Measurements from ENCODE around the gene RAMP3.

The RAMP3 gene

GRCh38 chr7:45193828-45194227 lies 36.2 kb downstream of the RAMP3 start:
- Histone ChIP-seq H3K27ac (no peak overlapping the region), H3K9ac (no peak overlapping the region)

GRCh38 chr7:45196374-45196773 lies 38.8 kb downstream of the RAMP3 start:
- Histone ChIP-seq H3K27ac (no peak overlapping the region), H3K27me3 (ENCODE audit: control insufficient read depth, insufficient read depth, low read length) (no peaks in the 10 kb centered on the region), H3K9ac (no peak overlapping the region), H3K4me1 (no peaks in the 10 kb centered on the region), H3K79me2 (no peaks in the 10 kb centered on the region), H3K4me2 (ENCODE audit: low read length) (no peak overlapping the region), H3K4me3 (ENCODE audit: low read depth, low read length) (no peak overlapping the region), H2AFZ (no peak overlapping the region), H3K9me3 (ENCODE audit: control insufficient read depth, low read length) (no peaks in the 10 kb centered on the region), H3K36me3 (ENCODE audit: control insufficient read depth, insufficient read depth, low read length) (no peaks in the 10 kb centered on the region)
- TF ChIP-seq, protein P1, sequence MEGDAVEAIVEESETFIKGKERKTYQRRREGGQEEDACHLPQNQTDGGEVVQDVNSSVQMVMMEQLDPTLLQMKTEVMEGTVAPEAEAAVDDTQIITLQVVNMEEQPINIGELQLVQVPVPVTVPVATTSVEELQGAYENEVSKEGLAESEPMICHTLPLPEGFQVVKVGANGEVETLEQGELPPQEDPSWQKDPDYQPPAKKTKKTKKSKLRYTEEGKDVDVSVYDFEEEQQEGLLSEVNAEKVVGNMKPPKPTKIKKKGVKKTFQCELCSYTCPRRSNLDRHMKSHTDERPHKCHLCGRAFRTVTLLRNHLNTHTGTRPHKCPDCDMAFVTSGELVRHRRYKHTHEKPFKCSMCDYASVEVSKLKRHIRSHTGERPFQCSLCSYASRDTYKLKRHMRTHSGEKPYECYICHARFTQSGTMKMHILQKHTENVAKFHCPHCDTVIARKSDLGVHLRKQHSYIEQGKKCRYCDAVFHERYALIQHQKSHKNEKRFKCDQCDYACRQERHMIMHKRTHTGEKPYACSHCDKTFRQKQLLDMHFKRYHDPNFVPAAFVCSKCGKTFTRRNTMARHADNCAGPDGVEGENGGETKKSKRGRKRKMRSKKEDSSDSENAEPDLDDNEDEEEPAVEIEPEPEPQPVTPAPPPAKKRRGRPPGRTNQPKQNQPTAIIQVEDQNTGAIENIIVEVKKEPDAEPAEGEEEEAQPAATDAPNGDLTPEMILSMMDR (IDR thresholded peaks at IDR 0.05) = no peak

More at GRCh38 chr7:45193828-45194227, 36.2 kb downstream of the RAMP3 start:
- TF ChIP-seq, protein P1 (IDR thresholded peaks at IDR 0.05) = no peak
- Histone ChIP-seq H2AFZ (no peak overlapping the region), H3K4me1 (no peaks in the 10 kb centered on the region), H3K4me2 (ENCODE audit: low read length) (no peak overlapping the region), H3K9me3 (ENCODE audit: control insufficient read depth, low read length) (no peaks in the 10 kb centered on the region), H3K4me3 (ENCODE audit: low read depth, low read length) (no peak overlapping the region), H3K79me2 (no peaks in the 10 kb centered on the region), H3K27me3 (ENCODE audit: control insufficient read depth, insufficient read depth, low read length) (no peaks in the 10 kb centered on the region), H3K36me3 (ENCODE audit: control insufficient read depth, insufficient read depth, low read length) (no peaks in the 10 kb centered on the region)

DNA sequence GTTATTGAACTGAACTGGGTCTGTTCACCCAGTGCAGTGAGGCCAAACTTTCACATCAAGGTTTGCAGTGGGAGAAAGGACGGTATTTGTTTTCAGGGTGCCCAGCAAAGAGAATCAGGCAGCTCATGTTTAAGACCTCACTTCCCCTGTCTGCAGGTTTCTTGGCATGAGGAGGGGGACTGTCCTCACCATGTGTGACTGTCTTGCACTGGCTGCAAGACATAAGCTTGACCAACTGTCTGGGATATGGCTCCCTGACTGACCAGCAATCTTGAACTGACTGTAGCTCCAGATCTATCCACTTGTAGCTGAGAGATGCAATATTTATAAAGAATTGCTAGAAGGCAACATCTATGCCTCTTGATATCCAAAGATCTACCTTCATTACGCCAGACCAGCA lies 39.9 kb downstream of the RAMP3 start:
- TF ChIP-seq, protein P1 (IDR thresholded peaks at IDR 0.05) = no peak
- H3K27ac ChIP-seq = no peak overlapping the region
- H3K4me3 ChIP-seq (ENCODE audit: low read depth, low read length) = no peak overlapping the region
- no peak overlapping the region for H2AFZ ChIP-seq
- no peak overlapping the region for H3K9ac ChIP-seq
- no peak overlapping the region for H3K4me2 ChIP-seq (ENCODE audit: low read length)
- H3K27me3 ChIP-seq (ENCODE audit: control insufficient read depth, insufficient read depth, low read length) = no peaks in the 10 kb centered on the region
- H3K9me3 ChIP-seq (ENCODE audit: control insufficient read depth, low read length) = no peaks in the 10 kb centered on the region
- H3K79me2 ChIP-seq = no peaks in the 10 kb centered on the region
- H3K4me1 ChIP-seq = no peaks in the 10 kb centered on the region
- H3K36me3 ChIP-seq (ENCODE audit: control insufficient read depth, insufficient read depth, low read length) = no peaks in the 10 kb centered on the region

DNA sequence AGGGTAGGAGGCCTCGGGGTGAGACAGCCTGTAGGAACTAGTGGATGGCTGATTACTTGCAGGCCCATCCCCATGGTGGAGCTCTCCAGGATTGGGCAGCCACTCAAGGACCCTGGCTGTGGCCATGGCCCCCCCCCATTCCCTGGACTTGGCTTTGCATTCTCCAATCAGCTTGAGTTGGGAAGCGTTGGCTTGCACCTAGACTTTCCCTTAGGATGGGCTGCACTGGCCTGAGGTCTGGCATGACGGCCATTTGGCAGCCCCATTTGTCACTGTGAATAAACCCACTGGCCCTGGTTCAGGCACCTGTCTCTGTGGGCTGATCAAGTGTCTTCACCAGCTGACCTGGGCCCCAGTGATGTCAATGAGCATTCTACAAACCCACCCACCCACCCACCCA lies 41.4 kb downstream of the RAMP3 start:
- H3K27ac ChIP-seq = no peak overlapping the region
- H3K9ac ChIP-seq = no peak overlapping the region
- no peak overlapping the region for H3K4me2 ChIP-seq (ENCODE audit: low read length)
- TF ChIP-seq, protein P1 (IDR thresholded peaks at IDR 0.05) = no peak
- no peaks in the 10 kb centered on the region for H3K79me2 ChIP-seq
- H3K4me1 ChIP-seq = no peaks in the 10 kb centered on the region
- no peaks in the 10 kb centered on the region for H3K27me3 ChIP-seq (ENCODE audit: control insufficient read depth, insufficient read depth, low read length)
- no peak overlapping the region for H2AFZ ChIP-seq
- no peaks in the 10 kb centered on the region for H3K9me3 ChIP-seq (ENCODE audit: control insufficient read depth, low read length)
- no peak overlapping the region for H3K4me3 ChIP-seq (ENCODE audit: low read depth, low read length)
- H3K36me3 ChIP-seq (ENCODE audit: control insufficient read depth, insufficient read depth, low read length) = no peaks in the 10 kb centered on the region

- TF ChIP-seq, protein P1 (IDR thresholded peaks at IDR 0.05) = no peak
- H3K4me1 ChIP-seq = no peaks in the 10 kb centered on the region
Observed at GRCh38 chr7:45199506-45199905, 41.9 kb downstream of the RAMP3 start.

More at GRCh38 chr7:45199506-45199905, 41.9 kb downstream of the RAMP3 start:
- Histone ChIP-seq H3K4me3 (ENCODE audit: low read depth, low read length) (no peak overlapping the region), H3K4me2 (ENCODE audit: low read length) (no peak overlapping the region), H3K27ac (no peak overlapping the region), H3K79me2 (no peaks in the 10 kb centered on the region), H2AFZ (no peak overlapping the region), H3K36me3 (ENCODE audit: control insufficient read depth, insufficient read depth, low read length) (no peaks in the 10 kb centered on the region), H3K9ac (no peak overlapping the region), H3K27me3 (ENCODE audit: control insufficient read depth, insufficient read depth, low read length) (no peaks in the 10 kb centered on the region), H3K9me3 (ENCODE audit: control insufficient read depth, low read length) (no peaks in the 10 kb centered on the region)
